Muscle layer of colon (tissue), 2 donors: ENCODE results near the gene ZIC4.

Source experiments
- H3K27ac ChIP-seq: one replicate; pipeline ENCODE4 v1.7.0; 2013; ENCODE audit warnings: low read depth, mild to moderate bottlenecking, low read length, moderate library complexity
- H3K27me3 ChIP-seq, 2 donors: one replicate each; pipeline ENCODE4 v1.7.0; 2013; ENCODE audit warnings: low read length in 2 of 2, mild to moderate bottlenecking in 2 of 2; ENCODE audit not compliant: insufficient read depth in 2 of 2, control insufficient read depth in 1 of 2
- H3K36me3 ChIP-seq: one replicate; pipeline ENCODE4 v1.7.0; 2013; ENCODE audit warnings: mild to moderate bottlenecking, low read length; ENCODE audit not compliant: insufficient read depth
- H3K4me1 ChIP-seq: one replicate; pipeline ENCODE4 v1.7.0; 2013; ENCODE audit warnings: mild to moderate bottlenecking, low read length; ENCODE audit not compliant: insufficient read depth
- H3K4me3 ChIP-seq, 2 donors: one replicate each; pipeline ENCODE4 v1.7.0; 2013; ENCODE audit warnings: low read length in 2 of 2, low read depth in 1 of 2, mild to moderate bottlenecking in 1 of 2, moderate library complexity in 1 of 2
- H3K9ac ChIP-seq: one replicate; pipeline ENCODE4 v1.7.0; 2013; ENCODE audit warnings: low read length
- H3K9me3 ChIP-seq: one replicate; pipeline ENCODE4 v1.7.0; 2013; ENCODE audit warnings: mild to moderate bottlenecking, low read length
- donor health status: abdominal sarcoma.
- donor health status: Adenocarcinoma of cecum.

Gene ZIC4

DNA sequence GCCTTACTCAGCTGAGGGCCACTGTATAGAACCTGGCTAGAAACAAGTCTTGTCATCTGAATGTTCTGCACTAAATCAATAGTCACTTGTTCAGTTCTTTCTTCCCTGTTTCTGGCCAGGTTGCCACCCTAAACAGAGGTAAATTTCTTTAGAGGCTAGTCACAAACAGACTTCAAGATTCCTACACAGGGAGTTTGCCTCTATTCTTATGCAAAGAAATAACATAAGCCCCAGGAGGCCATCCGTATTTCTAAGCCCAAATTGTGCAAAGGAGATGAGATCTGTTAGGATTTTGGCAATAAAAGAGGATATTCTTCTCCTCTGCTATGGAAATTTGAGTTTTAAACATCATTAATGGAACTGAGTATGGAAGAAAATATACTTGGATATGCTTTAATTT lies 4.9 kb downstream of the ZIC4 start:
- Histone ChIP-seq H3K27me3 (peaks cover 57 to 63% of the 10 kb centered on the region in 2 donors), H3K36me3 (no peaks in the 10 kb centered on the region), H3K9me3 (no peaks in the 10 kb centered on the region), H3K4me3 (no peak overlapping the region), H3K9ac (no peak overlapping the region), H3K27ac (no peak overlapping the region), H3K4me1 (no peaks in the 10 kb centered on the region)

DNA sequence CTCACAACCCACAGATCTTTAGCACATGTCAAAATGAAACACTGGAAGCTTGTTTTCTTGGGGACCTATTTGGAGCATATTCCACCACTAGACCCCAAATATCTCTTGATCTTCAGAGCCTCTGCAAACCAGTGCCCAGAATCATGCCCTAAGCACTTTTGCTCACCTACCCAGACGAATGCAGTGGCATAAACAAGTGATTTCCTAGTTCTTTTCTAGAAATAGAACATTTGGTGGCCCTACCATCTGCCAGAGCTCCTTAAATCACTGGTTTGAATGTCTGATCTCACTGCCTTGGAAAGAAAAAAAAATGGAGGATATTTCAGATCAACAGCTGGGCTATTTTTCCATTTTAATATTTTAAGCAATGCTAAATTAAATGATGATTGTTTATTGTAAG lies 5.3 kb downstream of the ZIC4 start:
- Histone ChIP-seq H3K4me3 (no peak overlapping the region), H3K27me3 (peaks cover 57 to 63% of the 10 kb centered on the region in 2 donors), H3K9ac (no peak overlapping the region), H3K4me1 (no peaks in the 10 kb centered on the region), H3K9me3 (no peaks in the 10 kb centered on the region), H3K27ac (no peak overlapping the region), H3K36me3 (no peaks in the 10 kb centered on the region)

GRCh38 chr3:147400111-147400510 lies 6.2 kb downstream of the ZIC4 start:
- no peaks in the 10 kb centered on the region for H3K36me3 ChIP-seq
- H3K9me3 ChIP-seq: no peaks in the 10 kb centered on the region
- H3K27ac ChIP-seq: no peak overlapping the region
- H3K4me3 ChIP-seq: no peak overlapping the region
- H3K27me3 ChIP-seq: peaks cover 57 to 63% of the 10 kb centered on the region in 2 donors
- H3K9ac ChIP-seq: no peak overlapping the region
- peaks cover 6% of the 10 kb centered on the region for H3K4me1 ChIP-seq

- Histone ChIP-seq H3K9ac (no peak overlapping the region), H3K4me3 (no peak overlapping the region), H3K36me3 (no peaks in the 10 kb centered on the region), H3K27ac (no peak overlapping the region), H3K4me1 (peaks cover 6% of the 10 kb centered on the region), H3K9me3 (no peaks in the 10 kb centered on the region), H3K27me3 (peaks cover 58 to 63% of the 10 kb centered on the region in 2 donors)
These were observed 7.4 kb downstream of the ZIC4 start for GRCh38 chr3:147398813-147399534.

GRCh38 chr3:147397875-147398812 lies 8.2 kb downstream of the ZIC4 start:
- Histone ChIP-seq H3K27me3 (peaks cover 61 to 65% of the 10 kb centered on the region in 2 donors), H3K9ac (no peak overlapping the region), H3K4me3 (no peak overlapping the region), H3K36me3 (no peaks in the 10 kb centered on the region), H3K4me1 (peaks cover 6% of the 10 kb centered on the region), H3K27ac (no peak overlapping the region), H3K9me3 (no peaks in the 10 kb centered on the region)

- peaks cover 66 to 74% of the 10 kb centered on the region in 2 donors for H3K27me3 ChIP-seq
- H3K4me1 ChIP-seq: peaks cover 6% of the 10 kb centered on the region
- H3K9me3 ChIP-seq: no peaks in the 10 kb centered on the region
- no peak overlapping the region for H3K9ac ChIP-seq
- H3K36me3 ChIP-seq: no peaks in the 10 kb centered on the region
- no peak overlapping the region for H3K4me3 ChIP-seq
- no peak overlapping the region for H3K27ac ChIP-seq
These were observed 9.0 kb downstream of the ZIC4 start for GRCh38 chr3:147397155-147397874.

GRCh38 chr3:147396712-147397046 lies 9.7 kb downstream of the ZIC4 start:
- H3K9ac ChIP-seq: no peak overlapping the region
- peaks cover 70 to 80% of the 10 kb centered on the region in 2 donors for H3K27me3 ChIP-seq
- H3K9me3 ChIP-seq: no peaks in the 10 kb centered on the region
- peaks cover 12% of the 10 kb centered on the region for H3K4me1 ChIP-seq
- no peak overlapping the region for H3K4me3 ChIP-seq
- H3K36me3 ChIP-seq: no peaks in the 10 kb centered on the region
- no peak overlapping the region for H3K27ac ChIP-seq

GRCh38 chr3:147395899-147396711 lies 10.2 kb downstream of the ZIC4 start:
- Histone ChIP-seq H3K36me3 (no peaks in the 10 kb centered on the region), H3K4me1 (peaks cover 13% of the 10 kb centered on the region), H3K27me3 (peaks cover 73 to 83% of the 10 kb centered on the region in 2 donors), H3K4me3 (no peak overlapping the region), H3K27ac (no peak overlapping the region), H3K9me3 (no peaks in the 10 kb centered on the region), H3K9ac (no peak overlapping the region)

- no peak overlapping the region for H3K4me3 ChIP-seq
- no peaks in the 10 kb centered on the region for H3K9me3 ChIP-seq
- H3K27ac ChIP-seq: no peak overlapping the region
- peaks cover 86 to 92% of the 10 kb centered on the region in 2 donors for H3K27me3 ChIP-seq
- no peak overlapping the region for H3K9ac ChIP-seq
- no peaks in the 10 kb centered on the region for H3K36me3 ChIP-seq
- peaks cover 13% of the 10 kb centered on the region for H3K4me1 ChIP-seq
These were observed 11.5 kb downstream of the ZIC4 start for GRCh38 chr3:147394884-147395225.

- peaks cover 13% of the 10 kb centered on the region for H3K4me1 ChIP-seq
- no peak overlapping the region for H3K27ac ChIP-seq
- H3K27me3 ChIP-seq: peaks cover 92 to 98% of the 10 kb centered on the region in 2 donors
- no peak overlapping the region for H3K9ac ChIP-seq
- no peaks in the 10 kb centered on the region for H3K9me3 ChIP-seq
- no peaks in the 10 kb centered on the region for H3K36me3 ChIP-seq
- peak overlapping the region in 1 of 2 donors; percentile 27 for H3K4me3 ChIP-seq
These were observed 12.1 kb downstream of the ZIC4 start for GRCh38 chr3:147393943-147394883.
